Naive thymus-derived CD4-positive, alpha-beta T cell (primary cell): Measurements from ENCODE around the gene MKX. TPM values are rescaled to one million over a fixed set of nuclear protein-coding genes. Genes with fewer than 3 reads are reported as not detected.

ENCODE experiments used
- ATAC-seq: fragments of 150-1000 bp; cut with Tn5 transposase; 2 replicates; pipeline ENCODE4 v1.10.0; 2021; ENCODE audit warnings: mild to moderate bottlenecking, moderate library complexity
- CTCF ChIA-PET: fragments of 350-600 bp; sonication (Branson Sonifier 250); formaldehyde crosslinking; loops from one replicate; lab custom pipeline; 2021; ENCODE audit warnings: antibody characterized with exemption; lab: Charles Lee
- POLR2A ChIA-PET: fragments of 350-600 bp; sonication (Branson Sonifier 250); formaldehyde crosslinking; loops from one replicate; lab custom pipeline; 2021; ENCODE audit warnings: antibody characterized with exemption, inconsistent platforms; lab: Charles Lee
- DNase-seq, 9 donors: peaks; one replicate each; pipeline versions ENCODE4 v3.0.0 to v3.0.0-alpha.2; 2020 to 2022; ENCODE audit warnings: mixed read lengths in 1 of 9
- H3K27ac ChIP-seq: one replicate; pipeline ENCODE4 v1.7.0; 2013; ENCODE audit warnings: mild to moderate bottlenecking, low read depth, low read length, moderate library complexity
- H3K27me3 ChIP-seq, 2 donors: one replicate each; pipeline ENCODE4 v1.7.0; 2013; ENCODE audit warnings: low read length in 2 of 2, mild to moderate bottlenecking in 2 of 2, moderate library complexity in 2 of 2; ENCODE audit not compliant: control insufficient read depth in 2 of 2, insufficient read depth in 2 of 2
- H3K36me3 ChIP-seq, 3 experiments: 1 replicate in 2 of 3; 2 replicates in 1 of 3; pipeline ENCODE4 v1.7.0; 2013; ENCODE audit warnings: low read length in 3 of 3, mild to moderate bottlenecking in 3 of 3, moderate library complexity in 1 of 3; ENCODE audit not compliant: insufficient read depth in 3 of 3, control insufficient read depth in 2 of 3
- H3K4me1 ChIP-seq, 2 donors: one replicate each; pipeline ENCODE4 v1.7.0; 2013; ENCODE audit warnings: low read length in 2 of 2, mild to moderate bottlenecking in 2 of 2, moderate library complexity in 1 of 2; ENCODE audit not compliant: control insufficient read depth in 2 of 2, insufficient read depth in 2 of 2
- H3K4me3 ChIP-seq: 2 replicates; pipeline ENCODE4 v1.7.0; 2013; ENCODE audit warnings: mild to moderate bottlenecking, low read length
- H3K9me3 ChIP-seq, 3 experiments: 1 replicate in 2 of 3; 2 replicates in 1 of 3; pipeline ENCODE4 v1.7.0; 2013; ENCODE audit warnings: low read length in 3 of 3; ENCODE audit not compliant: control insufficient read depth in 2 of 3
- H3K27ac Mint-ChIP-seq, 9 donors: one replicate each; pipeline ENCODE4 v1.8.0; 2020 to 2022; ENCODE audit warnings: mixed read lengths in 9 of 9, mild to moderate bottlenecking in 8 of 9, moderate library complexity in 5 of 9, inconsistent platforms in 2 of 9
- H3K27me3 Mint-ChIP-seq, 5 donors: one replicate each; pipeline ENCODE4 v1.8.0; 2021 to 2022; ENCODE audit warnings: mixed read lengths in 5 of 5, mild to moderate bottlenecking in 1 of 5
- H3K36me3 Mint-ChIP-seq, 5 donors: one replicate each; pipeline ENCODE4 v1.8.0; 2020 to 2022; ENCODE audit warnings: mixed read lengths in 5 of 5, mild to moderate bottlenecking in 3 of 5, inconsistent platforms in 1 of 5
- H3K4me1 Mint-ChIP-seq, 7 donors: one replicate each; pipeline ENCODE4 v1.8.0; 2020 to 2022; ENCODE audit warnings: mixed read lengths in 7 of 7, mild to moderate bottlenecking in 3 of 7, inconsistent platforms in 1 of 7
- H3K4me3 Mint-ChIP-seq, 10 donors: one replicate each; pipeline ENCODE4 v1.8.0; 2020 to 2022; ENCODE audit warnings: mild to moderate bottlenecking in 10 of 10, mixed read lengths in 10 of 10, moderate library complexity in 6 of 10, inconsistent platforms in 2 of 10
- H3K9me3 Mint-ChIP-seq, 11 donors: one replicate each; pipeline ENCODE4 v1.8.0; 2020 to 2022; ENCODE audit warnings: mixed read lengths in 11 of 11, mild to moderate bottlenecking in 4 of 11, inconsistent platforms in 1 of 11, moderate library complexity in 1 of 11
- intact Hi-C, 2 donors: fragments of 100-400 bp; cut with micrococcal nuclease; formaldehyde crosslinking; loops; one replicate each; pipeline ENCODE4 v1.15.1; 2023
- polyA plus RNA-seq, 2 donors: library from polyadenylated mRNA; unstranded; fragments of 300-500 nt; fragmentation: Illumina TruSeq; gene quantifications; one replicate each; pipeline ENCODE4 v1.2.3, GENCODE V29; 2021
- total RNA-seq, 6 experiments: library from RNA in 5 of 6; stranded (reverse) in 5 of 6; gene quantifications; 1 replicate in 5 of 6; 2 replicates in 1 of 6; pipeline ENCODE4 v1.2.3 and lab custom pipeline; 2021 to 2026

MKX gene
- total and polyA plus RNA-seq, 7 experiments from 2014 or later: not detected

GRCh38 chr10:27774831-27775230 lies 29.2 kb upstream of the MKX start:
- ATAC-seq (no peak), DNase-seq (no peak)
- Mint-ChIP-seq H3K4me3 (no peak overlapping the region), H3K4me1 (peaks cover 0 to 2% (median 0%) of the 10 kb centered on the region in 7 donors), H3K36me3 (no peaks in the 10 kb centered on the region), H3K27me3 (peaks cover 40 to 81% (median 57%) of the 10 kb centered on the region in 5 donors), H3K9me3 (peaks cover 0 to 5% (median 0%) of the 10 kb centered on the region in 11 donors), H3K27ac (no peak overlapping the region)
- Histone ChIP-seq H3K27me3 (no peaks in the 10 kb centered on the region), H3K9me3 (no peaks in the 10 kb centered on the region), H3K4me1 (no peaks in the 10 kb centered on the region), H3K27ac (no peak overlapping the region), H3K36me3 (no peaks in the 10 kb centered on the region), H3K4me3 (no peak overlapping the region)
- POLR2A ChIA-PET: no interaction called here
- CTCF ChIA-PET: no interaction called here
- intact Hi-C loops: no loop called here

- peaks cover 0 to 2% (median 0%) of the 10 kb centered on the region in 7 donors for H3K4me1 Mint-ChIP-seq
- H3K4me3 Mint-ChIP-seq: no peak overlapping the region
- ChIA-PET POLR2A (no interaction called here), CTCF (no interaction called here)
- no peak overlapping the region for H3K27ac ChIP-seq
- no peaks in the 10 kb centered on the region for H3K36me3 Mint-ChIP-seq
- H3K4me1 ChIP-seq: no peaks in the 10 kb centered on the region
- H3K36me3 ChIP-seq: no peaks in the 10 kb centered on the region
- H3K27ac Mint-ChIP-seq: no peak overlapping the region
- H3K27me3 ChIP-seq: no peaks in the 10 kb centered on the region
- no peak for DNase-seq
- ATAC-seq: no peak
- H3K4me3 ChIP-seq: no peak overlapping the region
- peaks cover 43 to 59% (median 52%) of the 10 kb centered on the region in 5 donors for H3K27me3 Mint-ChIP-seq
- intact Hi-C loops: no loop called here
- no peaks in the 10 kb centered on the region for H3K9me3 ChIP-seq
- H3K9me3 Mint-ChIP-seq: peaks cover 0 to 5% (median 0%) of the 10 kb centered on the region in 11 donors
Measured at GRCh38 chr10:27771231-27771630, 25.6 kb upstream of the MKX start.

DNA sequence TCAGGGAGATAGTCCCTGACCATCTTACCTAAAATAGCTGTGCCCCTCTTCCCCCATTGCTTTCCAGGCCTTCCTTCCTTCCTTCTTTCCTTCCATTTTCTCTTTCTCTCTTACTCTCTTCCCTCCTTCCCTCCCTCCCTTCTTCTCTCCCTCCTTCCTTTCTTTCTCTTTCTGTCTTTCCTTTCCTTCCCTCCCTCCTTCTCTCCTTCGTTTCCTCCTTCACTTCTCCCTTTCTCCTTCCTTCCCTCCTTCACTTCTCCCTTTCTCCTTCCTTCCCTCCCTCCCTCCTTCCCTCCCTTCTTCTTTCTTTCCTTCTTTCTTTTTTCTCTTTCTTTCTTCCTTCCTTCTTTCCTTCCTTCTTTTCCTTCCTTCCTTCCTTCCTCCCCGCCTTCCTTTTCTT lies 24.6 kb upstream of the MKX start:
- ChIA-PET CTCF (no interaction called here), POLR2A (no interaction called here)
- Histone ChIP-seq H3K27ac (no peak overlapping the region), H3K36me3 (no peaks in the 10 kb centered on the region), H3K4me3 (no peak overlapping the region), H3K27me3 (no peaks in the 10 kb centered on the region), H3K4me1 (no peaks in the 10 kb centered on the region), H3K9me3 (no peaks in the 10 kb centered on the region)
- H3K27ac Mint-ChIP-seq: no peak overlapping the region
- H3K4me1 Mint-ChIP-seq: peaks cover 0 to 2% (median 0%) of the 10 kb centered on the region in 7 donors
- H3K4me3 Mint-ChIP-seq: no peak overlapping the region
- intact Hi-C loops: no loop called here
- ATAC-seq: no peak
- H3K9me3 Mint-ChIP-seq: peaks cover 0 to 5% (median 0%) of the 10 kb centered on the region in 11 donors
- no peaks in the 10 kb centered on the region for H3K36me3 Mint-ChIP-seq
- peaks cover 41 to 52% (median 43%) of the 10 kb centered on the region in 5 donors for H3K27me3 Mint-ChIP-seq
- DNase-seq: no peak

GRCh38 chr10:27760867-27761266 lies 15.2 kb upstream of the MKX start:
- H3K27me3 ChIP-seq: peaks cover 0 to 4% of the 10 kb centered on the region in 2 donors
- H3K4me3 ChIP-seq: no peak overlapping the region
- no peaks in the 10 kb centered on the region for H3K9me3 ChIP-seq
- intact Hi-C loops: no loop called here
- H3K36me3 ChIP-seq: no peaks in the 10 kb centered on the region
- no peak overlapping the region for H3K4me3 Mint-ChIP-seq
- DNase-seq (no peak), ATAC-seq (no peak)
- H3K27ac ChIP-seq: no peak overlapping the region
- no peak overlapping the region for H3K27ac Mint-ChIP-seq
- no peaks in the 10 kb centered on the region for H3K4me1 Mint-ChIP-seq
- no peaks in the 10 kb centered on the region for H3K36me3 Mint-ChIP-seq
- H3K9me3 Mint-ChIP-seq: no peaks in the 10 kb centered on the region
- ChIA-PET POLR2A (no interaction called here), CTCF (no interaction called here)
- peaks cover 4 to 37% (median 7%) of the 10 kb centered on the region in 5 donors for H3K27me3 Mint-ChIP-seq
- H3K4me1 ChIP-seq: no peaks in the 10 kb centered on the region

GRCh38 chr10:27759483-27760272 lies 14.1 kb upstream of the MKX start:
- no peak for DNase-seq
- H3K36me3 Mint-ChIP-seq: no peaks in the 10 kb centered on the region
- no peaks in the 10 kb centered on the region for H3K9me3 Mint-ChIP-seq
- Histone ChIP-seq H3K9me3 (no peaks in the 10 kb centered on the region), H3K27ac (no peak overlapping the region), H3K4me1 (no peaks in the 10 kb centered on the region), H3K27me3 (peaks cover 3 to 4% of the 10 kb centered on the region in 2 donors), H3K4me3 (no peak overlapping the region), H3K36me3 (no peaks in the 10 kb centered on the region)
- no peak overlapping the region for H3K27ac Mint-ChIP-seq
- H3K4me3 Mint-ChIP-seq: no peak overlapping the region
- peaks cover 8 to 33% (median 11%) of the 10 kb centered on the region in 5 donors for H3K27me3 Mint-ChIP-seq
- CTCF ChIA-PET: no interaction called here
- intact Hi-C loops: no loop called here
- POLR2A ChIA-PET: no interaction called here
- no peaks in the 10 kb centered on the region for H3K4me1 Mint-ChIP-seq
- no peak for ATAC-seq

DNA sequence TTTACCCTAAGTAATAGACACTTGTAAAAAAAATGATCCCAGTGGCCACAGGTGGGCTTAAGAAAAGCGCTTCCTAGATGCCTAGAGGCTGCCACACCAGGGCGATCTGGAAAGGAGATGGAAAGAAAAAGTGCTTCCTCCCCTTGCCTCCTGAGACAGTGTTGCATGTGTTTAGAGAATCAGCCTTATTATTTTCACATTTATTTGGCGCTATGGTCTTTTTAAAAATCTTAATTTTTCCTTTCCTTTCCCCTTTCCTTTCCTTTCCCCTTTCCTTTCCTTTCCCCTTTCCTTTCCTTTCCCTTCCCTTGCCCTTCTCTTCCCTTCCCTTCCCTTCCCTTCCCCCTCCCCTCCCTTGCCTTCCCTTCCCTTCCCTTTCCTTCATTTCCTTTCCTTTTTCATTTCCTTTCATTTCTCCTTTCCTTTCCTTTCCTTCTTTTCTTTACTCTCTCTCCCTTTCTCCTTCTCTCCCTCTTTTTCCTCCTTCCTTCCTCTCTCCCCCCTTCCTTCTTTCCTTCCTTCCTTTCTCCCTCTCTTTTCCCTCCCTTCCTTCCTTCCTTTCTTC lies 7.1 kb upstream of the MKX start:
- Mint-ChIP-seq H3K36me3 (no peaks in the 10 kb centered on the region), H3K27ac (no peak overlapping the region), H3K4me3 (no peak overlapping the region), H3K27me3 (peaks cover 35 to 54% (median 46%) of the 10 kb centered on the region in 5 donors), H3K9me3 (peaks cover 0 to 2% (median 0%) of the 10 kb centered on the region in 11 donors), H3K4me1 (peaks cover 0 to 5% (median 0%) of the 10 kb centered on the region in 7 donors)
- POLR2A ChIA-PET: no interaction called here
- ATAC-seq: no peak
- Histone ChIP-seq H3K36me3 (no peaks in the 10 kb centered on the region), H3K9me3 (no peaks in the 10 kb centered on the region), H3K27ac (no peak overlapping the region), H3K27me3 (peaks cover 0 to 3% of the 10 kb centered on the region in 2 donors), H3K4me3 (no peak overlapping the region), H3K4me1 (no peaks in the 10 kb centered on the region)
- CTCF ChIA-PET: no interaction called here
- no peak for DNase-seq
- intact Hi-C loops: no loop called here
